ENCODE data around the gene PPP1R27.

The PPP1R27 gene

DNA sequence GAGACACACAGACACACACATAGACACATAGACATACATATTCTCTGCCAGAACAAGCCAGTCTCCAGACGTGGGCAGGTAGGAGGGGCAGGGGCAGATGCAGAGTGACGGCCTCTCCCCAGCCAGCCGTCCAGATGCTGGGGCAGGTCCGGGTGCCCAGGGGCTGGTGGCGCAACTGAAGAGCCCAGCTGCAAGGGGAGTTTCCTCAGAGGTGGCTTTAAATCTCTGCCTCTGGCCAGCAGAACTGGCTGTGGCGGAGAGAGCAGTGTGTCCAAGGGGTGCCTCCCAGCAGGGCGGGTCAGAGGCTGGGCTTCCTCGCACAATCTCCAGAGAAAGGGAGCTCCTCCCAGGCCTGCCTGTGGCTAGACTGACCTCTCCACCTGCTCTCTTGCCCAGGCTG lies 40.3 kb downstream of the PPP1R27 start:
- Histone ChIP-seq H3K4me3 (ENCODE audit: low read depth, low read length) (no peak overlapping the region), H3K9ac (ENCODE audit: low read depth, low read length) (no peak overlapping the region), H3K27me3 (ENCODE audit: control insufficient read depth, insufficient read depth, low read length) (no peaks in the 10 kb centered on the region), H3K9me3 (ENCODE audit: control insufficient read depth, insufficient read depth, low read length) (no peaks in the 10 kb centered on the region), H3K36me3 (ENCODE audit: control insufficient read depth, insufficient read depth, low read length) (no peaks in the 10 kb centered on the region), H3K4me1 (ENCODE audit: control insufficient read depth, insufficient read depth, low read length) (no peaks in the 10 kb centered on the region), H3K27ac (ENCODE audit: low read depth, low read length) (no peak overlapping the region)

DNA sequence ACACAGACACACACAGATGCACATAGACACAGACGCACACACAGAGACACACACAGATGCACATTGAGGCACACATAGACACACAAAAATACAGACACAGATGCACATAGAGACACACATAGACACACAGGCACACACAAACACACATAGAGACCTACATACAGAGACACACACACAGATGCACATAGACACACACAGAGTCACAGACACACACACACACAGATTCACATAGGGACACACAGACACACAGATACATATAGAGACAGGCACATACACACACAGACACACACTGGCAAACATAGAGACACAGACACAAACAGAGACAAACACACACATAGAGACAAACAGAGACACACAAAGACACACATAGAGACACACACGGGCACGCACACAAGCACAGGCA lies 40.8 kb downstream of the PPP1R27 start:
- Histone ChIP-seq H3K4me1 (ENCODE audit: control insufficient read depth, insufficient read depth, low read length) (no peaks in the 10 kb centered on the region), H3K4me3 (ENCODE audit: low read depth, low read length) (no peak overlapping the region), H3K27me3 (ENCODE audit: control insufficient read depth, insufficient read depth, low read length) (no peaks in the 10 kb centered on the region), H3K27ac (ENCODE audit: low read depth, low read length) (no peak overlapping the region), H3K9ac (ENCODE audit: low read depth, low read length) (no peak overlapping the region), H3K36me3 (ENCODE audit: control insufficient read depth, insufficient read depth, low read length) (no peaks in the 10 kb centered on the region), H3K9me3 (ENCODE audit: control insufficient read depth, insufficient read depth, low read length) (no peaks in the 10 kb centered on the region)

GRCh38 chr17:81792675-81793615 lies 41.9 kb downstream of the PPP1R27 start:
- Histone ChIP-seq H3K27ac (ENCODE audit: low read depth, low read length) (no peak overlapping the region), H3K27me3 (ENCODE audit: control insufficient read depth, insufficient read depth, low read length) (no peaks in the 10 kb centered on the region)

More at GRCh38 chr17:81792675-81793615, 41.9 kb downstream of the PPP1R27 start:
- Histone ChIP-seq H3K4me3 (ENCODE audit: low read depth, low read length) (no peak overlapping the region), H3K9ac (ENCODE audit: low read depth, low read length) (no peak overlapping the region), H3K4me1 (ENCODE audit: control insufficient read depth, insufficient read depth, low read length) (no peaks in the 10 kb centered on the region), H3K9me3 (ENCODE audit: control insufficient read depth, insufficient read depth, low read length) (no peaks in the 10 kb centered on the region), H3K36me3 (ENCODE audit: control insufficient read depth, insufficient read depth, low read length) (no peaks in the 10 kb centered on the region)
